SK-N-SH (cell line): Measurements from ENCODE around the gene NAPB. TPM values are rescaled to one million over a fixed set of nuclear protein-coding genes. Genes with fewer than 3 reads are reported as not detected.

Experiments
- CTCF ChIA-PET: fragments of 300-600, 350-600 bp; formaldehyde crosslinking; extraction: SDS; loops from one replicate; lab custom pipeline; 2021; lab: Yijun Ruan, JAX
- POLR2A ChIA-PET: fragments of 350-600 bp; sonication (Branson Sonifier 250); formaldehyde crosslinking; extraction: SDS; loops from one replicate; lab custom pipeline; 2020; ENCODE audit warnings: antibody characterized with exemption, inconsistent platforms; lab: Yijun Ruan, JAX
- DNase-seq: peaks from one replicate; pipeline ENCODE4 v3.0.0; 2012
- H2AFZ ChIP-seq: fragments of 200-600 bp; sonication (generic); 2 replicates; pipeline ENCODE4 v1.8.1; 2016; ENCODE audit warnings: antibody characterized with exemption, mild to moderate bottlenecking, low read depth
- H3F3A ChIP-seq: fragments of 200-600 bp; sonication (generic); replicated peaks from 2 replicates; pipeline ENCODE3; 2016; ENCODE audit warnings: antibody characterized with exemption, mild to moderate bottlenecking; ENCODE audit not compliant: insufficient read depth
- H3K27ac ChIP-seq, 2 experiments: fragments of 200-500 bp in 1 of 2; fragments of 200-600 bp in 1 of 2; sonication (Bioruptor generic) in 1 of 2; sonication (generic), shearing (Covaris generic) in 1 of 2; 2 replicates each; pipeline versions ENCODE4 v1.5.1 to v1.6.1; 2014 to 2016; ENCODE audit warnings: low read depth in 2 of 2, inconsistent platforms in 1 of 2, low read length in 1 of 2, mild to moderate bottlenecking in 1 of 2, mixed read lengths in 1 of 2
- H3K27me3 ChIP-seq: fragments of 200-600 bp; sonication (generic), shearing (Covaris generic); 2 replicates; pipeline ENCODE4 v1.6.1; 2016; ENCODE audit warnings: mixed run types; ENCODE audit not compliant: insufficient read depth
- H3K36me3 ChIP-seq, 2 experiments: fragments of 200-500 bp in 1 of 2; fragments of 200-600 bp in 1 of 2; sonication (Bioruptor generic) in 1 of 2; sonication (generic) in 1 of 2; replicated peaks in 1 of 2; 2 replicates each; pipeline versions ENCODE3 to v1.5.1; 2014 to 2016; ENCODE audit warnings: low read length in 1 of 2, mild to moderate bottlenecking in 1 of 2; ENCODE audit not compliant: insufficient read depth in 2 of 2, control insufficient read depth in 1 of 2
- H3K4me1 ChIP-seq, 2 experiments: fragments of 200-500 bp in 1 of 2; fragments of 200-600 bp in 1 of 2; sonication (Bioruptor generic) in 1 of 2; sonication (generic), shearing (Covaris generic) in 1 of 2; 2 replicates each; pipeline versions ENCODE4 v1.5.1 to v1.6.1; 2014 to 2016; ENCODE audit warnings: low read depth in 1 of 2, low read length in 1 of 2, mixed run types in 1 of 2; ENCODE audit not compliant: insufficient read depth in 2 of 2, control insufficient read depth in 1 of 2
- H3K4me2 ChIP-seq: fragments of 200-600 bp; sonication (generic), shearing (Covaris generic); 2 replicates; pipeline ENCODE4 v1.6.1; 2017; ENCODE audit warnings: mixed run types
- H3K4me3 ChIP-seq, 2 experiments: fragments of 200-500 bp in 1 of 2; fragments of 200-600 bp in 1 of 2; sonication (Bioruptor generic) in 1 of 2; sonication (generic), shearing (Covaris generic) in 1 of 2; 2 replicates each; pipeline versions ENCODE4 v1.5.1 to v1.8.1; 2014 to 2016; ENCODE audit warnings: low read depth in 2 of 2, inconsistent platforms in 1 of 2, low read length in 1 of 2, mild to moderate bottlenecking in 1 of 2, mixed read lengths in 1 of 2, moderate library complexity in 1 of 2
- H3K79me2 ChIP-seq: fragments of 200-600 bp; sonication (generic); 2 replicates; pipeline ENCODE4 v1.8.1; 2017; ENCODE audit warnings: mild to moderate bottlenecking; ENCODE audit not compliant: insufficient read depth
- H3K9ac ChIP-seq: fragments of 200-600 bp; sonication (generic); 2 replicates; pipeline ENCODE4 v1.6.1; 2017; ENCODE audit warnings: mixed run types
- H3K9me2 ChIP-seq: fragments of 200-600 bp; sonication (generic); 2 replicates; pipeline ENCODE4 v1.6.1; 2017; ENCODE audit warnings: mixed run types
- H3K9me3 ChIP-seq: fragments of 200-600 bp; sonication (generic); 2 replicates; pipeline ENCODE4 v1.6.1; 2017; ENCODE audit warnings: mixed run types, mild to moderate bottlenecking, moderate library complexity
- H4K20me1 ChIP-seq: fragments of 200-600 bp; sonication (generic); 2 replicates; pipeline ENCODE4 v1.6.1; 2017; ENCODE audit warnings: mild to moderate bottlenecking, mixed run types; ENCODE audit not compliant: insufficient read depth
- CHD2 ChIP-seq: fragments of 150-350 bp; IDR thresholded peaks from 2 replicates; pipeline ENCODE4 v1.6.1; 2018; ENCODE audit warnings: low read length; ENCODE audit not compliant: partially characterized antibody
- CTCF ChIP-seq: fragments of 200-600 bp; sonication (generic); IDR thresholded peaks from 2 replicates; pipeline ENCODE4 v1.6.1; 2017; ENCODE audit warnings: antibody characterized with exemption, mild to moderate bottlenecking, moderate library complexity
- ELF1 ChIP-seq: IDR thresholded peaks from 2 replicates; pipeline ENCODE4 v1.4.0; 2012
- EP300 ChIP-seq, 2 experiments: IDR thresholded peaks; 2 replicates each; pipeline versions ENCODE4 v1.4.0 to v1.6.1; 2012; ENCODE audit warnings: borderline replicate concordance in 1 of 2, low read depth in 1 of 2, low read length in 1 of 2
- EZH2phosphoT487 ChIP-seq: fragments of 200-600 bp; sonication (generic); IDR thresholded peaks from 2 replicates; pipeline ENCODE4 v1.6.1; 2017; ENCODE audit warnings: low read depth, mixed run types, mild to moderate bottlenecking, antibody characterized with exemption, moderate library complexity, borderline replicate concordance
- FOSL2 ChIP-seq: IDR thresholded peaks from 2 replicates; pipeline ENCODE4 v1.4.0; 2012; ENCODE audit warnings: low read depth, mild to moderate bottlenecking, moderate library complexity, borderline replicate concordance
- FOXJ3 ChIP-seq: sonication (generic); formaldehyde crosslinking; IDR thresholded peaks from 2 replicates; pipeline ENCODE4 v1.5.1; 2020; ENCODE audit warnings: mild to moderate bottlenecking, missing genetic modification reagents
- GABPA ChIP-seq: IDR thresholded peaks from 2 replicates; pipeline ENCODE4 v1.4.0; 2012; ENCODE audit warnings: low read depth, mild to moderate bottlenecking
- GATA2 ChIP-seq: sonication (generic); formaldehyde crosslinking; IDR thresholded peaks from 2 replicates; pipeline ENCODE4 v1.5.0; 2020; ENCODE audit warnings: mild to moderate bottlenecking, missing genetic modification reagents
- IRF3 ChIP-seq: fragments of 150-350 bp; IDR thresholded peaks from 2 replicates; pipeline ENCODE4 v1.6.1; 2016; ENCODE audit warnings: mild to moderate bottlenecking, low read depth, low read length
- JUND ChIP-seq: IDR thresholded peaks from 2 replicates; pipeline ENCODE4 v1.4.0; 2012
- MXI1 ChIP-seq: IDR thresholded peaks from 2 replicates; pipeline ENCODE4 v1.6.1; 2012; ENCODE audit warnings: mild to moderate bottlenecking, low read depth, low read length, improper control_type of control experiment
- NFIC ChIP-seq: IDR thresholded peaks from 2 replicates; pipeline ENCODE4 v1.4.0; 2012; ENCODE audit warnings: borderline replicate concordance
- NRF1 ChIP-seq: IDR thresholded peaks from 2 replicates; pipeline ENCODE4 v1.6.1; 2012; ENCODE audit warnings: low read depth, mild to moderate bottlenecking, low read length
- PBX3 ChIP-seq: IDR thresholded peaks from 2 replicates; pipeline ENCODE4; 2012
- POLR2AphosphoS5 ChIP-seq: IDR thresholded peaks from 2 replicates; pipeline ENCODE4 v1.6.1; 2012; ENCODE audit warnings: low read depth, low read length
- RAD21 ChIP-seq: IDR thresholded peaks from 2 replicates; pipeline ENCODE4 v1.6.1; 2012; ENCODE audit warnings: mild to moderate bottlenecking, low read length
- RCOR1 ChIP-seq: fragments of 150-350 bp; IDR thresholded peaks from 2 replicates; pipeline ENCODE4 v1.6.1; 2017; ENCODE audit warnings: antibody characterized with exemption, low read length
- RFX5 ChIP-seq: IDR thresholded peaks from 2 replicates; pipeline ENCODE4 v1.6.1; 2012; ENCODE audit warnings: mild to moderate bottlenecking, improper control_type of control experiment, low read length
- RXRA ChIP-seq: IDR thresholded peaks from 2 replicates; pipeline ENCODE4 v1.4.0; 2012; ENCODE audit warnings: low read depth, mild to moderate bottlenecking, borderline replicate concordance
- SIN3A ChIP-seq: IDR thresholded peaks from 2 replicates; pipeline ENCODE4 v1.6.1; 2012; ENCODE audit warnings: low read depth, mild to moderate bottlenecking, low read length, moderate library complexity, borderline replicate concordance
- SMC3 ChIP-seq: IDR thresholded peaks from 2 replicates; pipeline ENCODE4 v1.6.1; 2012; ENCODE audit warnings: low read depth, low read length, improper control_type of control experiment
- TAF1 ChIP-seq: IDR thresholded peaks from 2 replicates; pipeline ENCODE4 v1.6.1; 2012; ENCODE audit warnings: low read depth, mild to moderate bottlenecking, low read length, moderate library complexity, borderline replicate concordance
- TEAD4 ChIP-seq: IDR thresholded peaks from 2 replicates; pipeline ENCODE4 v1.4.0; 2012; ENCODE audit warnings: mild to moderate bottlenecking, borderline replicate concordance; ENCODE audit not compliant: insufficient read depth
- USF1 ChIP-seq: IDR thresholded peaks from 2 replicates; pipeline ENCODE4 v1.4.0; 2012; ENCODE audit warnings: low read depth, borderline replicate concordance
- ZBTB33 ChIP-seq: IDR thresholded peaks from 2 replicates; pipeline ENCODE4 v1.4.0; 2012; ENCODE audit warnings: low read depth, borderline replicate concordance
- WGBS: methylation state at CpG from one replicate; pipeline ENCODE4 v1.1.6; 2017; ENCODE audit warnings: low lambda C conversion rate; 5-methylcytosine and 5-hydroxymethylcytosine counted together
- polyA plus RNA-seq, 3 experiments: library from polyadenylated mRNA; depleted of rRNA; stranded (reverse); fragments of >200 nt; gene quantifications; 2 replicates each; pipeline ENCODE4 v1.2.3, GENCODE V29; 2012

NAPB gene
- polyA plus RNA-seq (2012; rRNA removed) = 3.0 and 5.9 TPM in 2 replicates
- 3.9 and 4.4 TPM in 2 replicates for polyA plus RNA-seq (2012; cell fraction: cytosol; rRNA removed)
- 6.2 and 13.8 TPM in 2 replicates for polyA plus RNA-seq (2012; cell fraction: nucleus; rRNA removed)

GRCh38 chr20:23420943-23421931 is at the start of gene NAPB:
Gene NAPB, minus strand, starts transcription at chr20:23421488. Its CDS starts 86 bp downstream, at chr20:23421402.
- H3K36me3 ChIP-seq = peaks cover 0 to 4% of the 10 kb centered on the region in 2 experiments
- peaks cover 7% of the 10 kb centered on the region for H3F3A ChIP-seq
- H4K20me1 ChIP-seq = no peaks in the 10 kb centered on the region
- H3K79me2 ChIP-seq = peaks cover 49% of the 10 kb centered on the region
- peak within 1 kb of the TSS; percentile 85 for H2AFZ ChIP-seq
- H3K4me1 ChIP-seq = peaks cover 3 to 5% of the 10 kb centered on the region in 2 experiments; a peak in 3 of 4 replicates
- H3K9me3 ChIP-seq = no peaks in the 10 kb centered on the region
- no peaks in the 10 kb centered on the region for H3K27me3 ChIP-seq
- H3K9ac ChIP-seq = peak within 1 kb of the TSS; percentile 77
- peak; percentile 97 for DNase-seq
- peak within 1 kb of the TSS; percentile 65 to 80; a peak in 3 of 4 replicates for H3K27ac ChIP-seq
- POLR2A ChIA-PET = interaction anchor here (3.2 kb wide), 1 partner anchor 71 kb away, joined by 11 read pairs; the partner anchor contains the start of gene NXT1
- no peaks in the 10 kb centered on the region for H3K9me2 ChIP-seq
- WGBS = under 1% methylated on average over 22 of the region's 64 CpGs
- CTCF ChIA-PET = interaction anchor here (1.1 to 2.9 kb wide), 7 partner anchors 13 to 81 kb away, joined by 3 to 10 read pairs (median 3); partner anchors contain the start of gene NXT1
- H3K4me2 ChIP-seq = peak within 1 kb of the TSS; percentile 90
- peak within 1 kb of the TSS; percentile 77 to 95 for H3K4me3 ChIP-seq
- TF ChIP-seq PBX3 = no peak; the same call in 1 of the 2 replicates
- no peak for TF ChIP-seq RFX5
- TF ChIP-seq CHD2 = no peak
- no peak for TF ChIP-seq RAD21
- TF ChIP-seq RCOR1 = no peak
- TF ChIP-seq USF1 = no peak
- TF ChIP-seq ZBTB33 = no peak
- no peak for TF ChIP-seq SIN3A
- TF ChIP-seq SMC3 = no peak
- peak; percentile 91 for TF ChIP-seq NRF1
- peak; percentile 34 for TF ChIP-seq CTCF
- TF ChIP-seq EP300 (IDR thresholded peaks at IDR 0.05; ENCODE audit: borderline replicate concordance in 1 of 2, low read depth in 1 of 2, low read length in 1 of 2) = no peak
- no peak for TF ChIP-seq TEAD4
- no peak for TF ChIP-seq EZH2phosphoT487
- TF ChIP-seq ELF1 = no peak
- no peak for TF ChIP-seq GATA2 (CRISPR knock-in tag)
- no peak for TF ChIP-seq RXRA
- peak; percentile 48 for TF ChIP-seq TAF1
- peak; percentile 71 for TF ChIP-seq POLR2AphosphoS5
- TF ChIP-seq IRF3 = no peak
- TF ChIP-seq FOXJ3 (CRISPR knock-in tag) = no peak
- TF ChIP-seq FOSL2 = no peak
- TF ChIP-seq NFIC = no peak
- no peak for TF ChIP-seq GABPA
- TF ChIP-seq MXI1 = peak; percentile 54; the same call in 1 of the 2 replicates
- no peak for TF ChIP-seq JUND
